ENCODE data around the gene CBLB.
"Not testable (repeated sequence)": the region's sequence is repeated elsewhere in the genome, so short reads cannot be mapped to it uniquely, and the experiment has no call there.

The CBLB gene

GRCh38 chr3:105759442-105760078, 109.3 kb downstream of the CBLB start:
- no peak for DNase-seq (ENCODE audit: low read depth in 1 of 2, low spot score in 1 of 2)

- DNase-seq (ENCODE audit: low read depth in 1 of 2, low spot score in 1 of 2): no peak
Observed at GRCh38 chr3:105758451-105758850, 110.4 kb downstream of the CBLB start.

GRCh38 chr3:105755121-105755886, 113.5 kb downstream of the CBLB start:
- no peak for DNase-seq (ENCODE audit: low read depth in 1 of 2, low spot score in 1 of 2)

- DNase-seq (ENCODE audit: low read depth in 1 of 2, low spot score in 1 of 2): no peak
Observed at GRCh38 chr3:105752791-105753415, 115.9 kb downstream of the CBLB start.

- DNase-seq (ENCODE audit: low read depth in 1 of 2, low spot score in 1 of 2): no peak
Observed at GRCh38 chr3:105747696-105748095, 121.1 kb downstream of the CBLB start.

GRCh38 chr3:105747060-105747541, 121.7 kb downstream of the CBLB start:
- no peak for DNase-seq (ENCODE audit: low read depth in 1 of 2, low spot score in 1 of 2)

GRCh38 chr3:105746231-105746996, 122.4 kb downstream of the CBLB start:
- no peak for DNase-seq (ENCODE audit: low read depth in 1 of 2, low spot score in 1 of 2)

GRCh38 chr3:105745046-105745445, 123.8 kb downstream of the CBLB start:
- DNase-seq (ENCODE audit: low read depth in 1 of 2, low spot score in 1 of 2): no peak

GRCh38 chr3:105744202-105744601, 124.6 kb downstream of the CBLB start:
- DNase-seq (ENCODE audit: low read depth in 1 of 2, low spot score in 1 of 2): no peak

- DNase-seq (ENCODE audit: low read depth in 1 of 2, low spot score in 1 of 2): no peak
Observed at GRCh38 chr3:105733356-105733755, 135.5 kb downstream of the CBLB start.

- DNase-seq (ENCODE audit: low read depth in 1 of 2, low spot score in 1 of 2): no peak
Observed at GRCh38 chr3:105731686-105732085, 137.1 kb downstream of the CBLB start.

- no peak for DNase-seq (ENCODE audit: low read depth in 1 of 2, low spot score in 1 of 2)
Observed at GRCh38 chr3:105730801-105731354, 137.9 kb downstream of the CBLB start.

GRCh38 chr3:105729667-105730066, 139.1 kb downstream of the CBLB start:
- no peak for DNase-seq (ENCODE audit: low read depth in 1 of 2, low spot score in 1 of 2)

GRCh38 chr3:105728771-105729312, 140.0 kb downstream of the CBLB start:
- DNase-seq (ENCODE audit: low read depth in 1 of 2, low spot score in 1 of 2): no peak

GRCh38 chr3:105727036-105727435, 141.8 kb downstream of the CBLB start:
- DNase-seq (ENCODE audit: low read depth in 1 of 2, low spot score in 1 of 2): not testable (repeated sequence)

- no peak for DNase-seq (ENCODE audit: low read depth in 1 of 2, low spot score in 1 of 2)
Observed at GRCh38 chr3:105722943-105723556, 145.8 kb downstream of the CBLB start.

GRCh38 chr3:105719791-105720190, 149.0 kb downstream of the CBLB start:
- DNase-seq (ENCODE audit: low read depth in 1 of 2, low spot score in 1 of 2): no peak

GRCh38 chr3:105715372-105715771, 153.4 kb downstream of the CBLB start:
- no peak for DNase-seq (ENCODE audit: low read depth in 1 of 2, low spot score in 1 of 2)

GRCh38 chr3:105714453-105714852, 154.4 kb downstream of the CBLB start:
- DNase-seq (ENCODE audit: low read depth in 1 of 2, low spot score in 1 of 2): no peak

- DNase-seq (ENCODE audit: low read depth in 1 of 2, low spot score in 1 of 2): no peak
Observed at GRCh38 chr3:105708980-105709379, 159.8 kb downstream of the CBLB start.
